GM12878 (cell line): ENCODE measurements around the gene CD2. TPM values are rescaled to one million over a fixed set of nuclear protein-coding genes. Genes with fewer than 3 reads are reported as not detected.

ENCODE experiments used
- ATAC-seq: fragments of 200-7000 bp; cut with Tn5 transposase; 3 replicates; pipeline ENCODE4 v1.9.1; 2020; ENCODE audit warnings: mild to moderate bottlenecking, moderate library complexity
- BruUV-seq: library from RNA; stranded (reverse); fragments of 400-500 nt; replicated peaks from 2 replicates; lab custom pipeline; 2021; lab: Mats Ljungman, UMichigan
- CTCF ChIA-PET: fragments of 300-600 bp; sonication (Branson Sonifier 250); formaldehyde crosslinking; extraction: SDS; loops from one replicate; lab custom pipeline; 2021; ENCODE audit warnings: inconsistent platforms; lab: Yijun Ruan, JAX
- POLR2A ChIA-PET: fragments of 350-600 bp; formaldehyde crosslinking; extraction: SDS; loops from one replicate; lab custom pipeline; 2021; ENCODE audit warnings: inconsistent platforms; lab: Charles Lee
- RAD21 ChIA-PET: fragments of 300-600 bp; sonication (Branson Sonifier 250); formaldehyde crosslinking; loops from one replicate; lab custom pipeline; 2023; ENCODE audit warnings: antibody characterized with exemption; ENCODE audit not compliant: unreplicated experiment; lab: Charles Lee
- SMC1A ChIA-PET: fragments of 300-600 bp; sonication (Branson Sonifier 250); formaldehyde crosslinking; loops from one replicate; lab custom pipeline; 2023; ENCODE audit not compliant: unreplicated experiment, uncharacterized antibody; lab: Charles Lee
- DNase-seq: peaks from one replicate; pipeline ENCODE4 v3.0.0-alpha.2; 2011; ENCODE audit warnings: low read depth, low spot score
- FAIRE-seq: peaks from 3 replicates; lab custom pipeline; 2011; peaks lifted over from hg19 to GRCh38; lab: Jason Lieb, UNC
- H2AFZ ChIP-seq: 2 replicates; pipeline ENCODE4 v1.6.0; 2011; ENCODE audit warnings: low read depth, low read length, control low read depth; ENCODE audit not compliant: control insufficient read depth
- H3K27ac ChIP-seq: 2 replicates; pipeline ENCODE4 v1.5.1; 2011; ENCODE audit warnings: control low read depth; ENCODE audit not compliant: control insufficient read depth, insufficient read depth
- H3K27me3 ChIP-seq, 2 experiments: replicated peaks in 1 of 2; 2 replicates each; pipeline versions ENCODE4 v1.6.0 to v1.6.1; 2011; ENCODE audit warnings: low read length in 1 of 2; ENCODE audit not compliant: control insufficient read depth in 2 of 2, insufficient read depth in 2 of 2
- H3K36me3 ChIP-seq, 2 experiments: 2 replicates each; pipeline ENCODE4 v1.5.1; 2011; ENCODE audit warnings: low read length in 1 of 2; ENCODE audit not compliant: control insufficient read depth in 2 of 2, insufficient read depth in 2 of 2
- H3K4me1 ChIP-seq: 2 replicates; pipeline ENCODE4 v1.6.1; 2011; ENCODE audit warnings: mild to moderate bottlenecking, low read length, moderate library complexity, mixed read lengths; ENCODE audit not compliant: control insufficient read depth, insufficient read depth
- H3K4me2 ChIP-seq: 2 replicates; pipeline ENCODE4 v1.6.0; 2011; ENCODE audit warnings: control low read depth; ENCODE audit not compliant: control insufficient read depth, insufficient read depth
- H3K4me3 ChIP-seq: fragments of 200-600 bp; sonication (generic); 2 replicates; pipeline ENCODE4 v1.5.1; 2016
- H3K79me2 ChIP-seq: 2 replicates; pipeline ENCODE4 v1.6.0; 2011; ENCODE audit warnings: low read length; ENCODE audit not compliant: control insufficient read depth, insufficient read depth
- H3K9ac ChIP-seq: 2 replicates; pipeline ENCODE4 v1.8.0; 2011; ENCODE audit warnings: low read length, control low read depth, mixed read lengths; ENCODE audit not compliant: control insufficient read depth, insufficient read depth
- H3K9me3 ChIP-seq: replicated peaks from 3 replicates; pipeline ENCODE4 v1.5.1; 2011; ENCODE audit warnings: mild to moderate bottlenecking, low read length; ENCODE audit not compliant: control insufficient read depth, insufficient read depth
- H4K20me1 ChIP-seq: 2 replicates; pipeline ENCODE4 v1.6.0; 2011; ENCODE audit not compliant: control insufficient read depth, insufficient read depth
- LARP7 ChIP-seq: fragments of 450-650 bp; IDR thresholded peaks from 2 replicates; pipeline ENCODE4 v1.6.1; 2017; ENCODE audit warnings: mild to moderate bottlenecking
- POLR2A ChIP-seq: IDR thresholded peaks from 2 replicates; pipeline ENCODE4 v1.6.1; 2011; ENCODE audit warnings: low read depth, mild to moderate bottlenecking, low read length
- RELA ChIP-seq: fragments of 450-650 bp; IDR thresholded peaks from 2 replicates; pipeline ENCODE4 v1.8.0; 2014; ENCODE audit warnings: borderline replicate concordance; ENCODE audit not compliant: partially characterized antibody
- TCF7 ChIP-seq: IDR thresholded peaks from 2 replicates; pipeline ENCODE4 v1.6.1; 2014; ENCODE audit warnings: antibody characterized with exemption, borderline replicate concordance
- WGBS: methylation state at CpG from one replicate; pipeline ENCODE4 v1.1.6; 2016; ENCODE audit warnings: low lambda C conversion rate; ENCODE audit not compliant: insufficient replicate concordance, insufficient coverage; ENCODE audit errors: missing lambda C conversion rate; 5-methylcytosine and 5-hydroxymethylcytosine counted together
- in situ Hi-C: fragments of 300-500 bp; cut with MboI; formaldehyde crosslinking; loops from 9 replicates; pipeline ENCODE4 v1.14.3; 2018; ENCODE audit warnings: mixed read lengths
- intact Hi-C: fragments of 100-400 bp; cut with micrococcal nuclease; formaldehyde crosslinking; loops from one replicate; pipeline ENCODE4 v1.14.2; 2022; ENCODE audit not compliant: unreplicated experiment
- polyA plus RNA-seq, 11 experiments: library from polyadenylated mRNA; depleted of rRNA in 4 of 11; unstranded in 6 of 11; stranded (reverse) in 5 of 11; fragments of >200 nt; fragmentation: Nextera tagmentation in 4 of 11; fragmentation: Illumina TruSeq in 1 of 11; extraction: Ambion mirVana in 4 of 11; extraction: Trizol in 1 of 11; gene quantifications; 1 replicate in 1 of 11; 2 replicates in 10 of 11; pipeline versions ENCODE4 v1.2.1 to v1.2.3, GENCODE V29; 2011 to 2016; ENCODE audit warnings: inconsistent platforms in 2 of 11, missing spikeins in 2 of 11, low read depth in 1 of 11
- total RNA-seq, 4 experiments: library from RNA; depleted of rRNA in 3 of 4; stranded (reverse); fragments of >200 nt in 3 of 4; fragmentation: Illumina TruSeq in 1 of 4; extraction: Trizol in 1 of 4; gene quantifications; 2 replicates each; pipeline versions ENCODE4 v1.2.1 to v1.2.3, GENCODE V29; 2013 to 2021
- TF ChIP-seq, protein P1 (sequence below): fragments of 450-650 bp; IDR thresholded peaks from 2 replicates; pipeline ENCODE4 v1.6.1; 2017; ENCODE audit warnings: mild to moderate bottlenecking

CD2 gene
- total and polyA plus RNA-seq, 10 of the 15 experiments (the other 5 are each of a cell fraction or from before 2014, with no cell fraction given), result 0.15 to 4.3 (median 2.8) TPM

DNA sequence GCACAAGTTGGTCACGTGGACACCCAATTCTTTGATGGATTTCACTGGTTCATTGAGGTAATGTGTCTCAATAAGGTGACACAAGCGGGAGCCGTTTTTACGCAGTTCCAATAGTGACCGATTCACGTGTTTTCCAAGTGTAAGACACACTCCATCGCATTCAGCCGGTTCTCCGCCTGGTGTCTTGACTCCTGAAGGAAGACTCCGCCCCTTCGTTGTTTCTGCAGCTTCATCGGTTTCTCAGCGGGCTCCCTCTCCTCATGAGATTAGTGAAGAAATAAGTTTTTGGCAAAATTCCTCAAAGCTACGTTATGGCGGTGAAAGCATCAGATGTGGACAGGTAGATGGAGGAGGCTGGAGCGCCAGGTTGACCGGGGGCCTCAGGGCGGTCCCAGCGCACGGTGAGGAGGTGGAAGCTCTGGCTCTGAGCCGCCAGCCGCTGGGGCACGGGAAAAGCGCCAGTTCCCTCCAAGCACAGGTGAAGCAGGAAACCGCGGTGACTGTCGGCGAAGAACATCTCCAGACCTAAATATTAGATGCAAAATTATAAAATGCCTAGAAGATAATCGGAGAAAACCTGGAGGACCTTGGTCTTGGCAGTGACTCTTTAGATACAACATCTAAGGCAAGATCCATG, 21.0 kb downstream of the CD2 start:
- WGBS, result 79% methylated on average over 29 of the region's 29 CpGs
- in situ Hi-C loops, result no loop called here
- no peaks in the 10 kb centered on the region for H3K79me2 ChIP-seq
- ATAC-seq (no peak), DNase-seq (no peak)
- H3K36me3 ChIP-seq, result no peaks in the 10 kb centered on the region
- no peak overlapping the region for H3K4me3 ChIP-seq
- intact Hi-C loops, result no loop called here
- no peak overlapping the region for H3K9ac ChIP-seq
- ChIA-PET SMC1A (interaction anchor here (1.4 kb wide), 1 partner anchor 10 kb away, joined by 5 read pairs; no protein-coding TSS in a partner anchor), CTCF (interaction anchor here (12.8 kb wide), 1 partner anchor 35 kb away, joined by 120 read pairs; no protein-coding TSS in a partner anchor), RAD21 (no interaction called here)
- peaks cover 11% of the 10 kb centered on the region; the same call in 1 of the 2 replicates for H3K4me1 ChIP-seq
- H2AFZ ChIP-seq, result no peak overlapping the region
- BruUV-seq, result no TSS peak
- TF ChIP-seq LARP7 (no peak), POLR2A (no peak), TCF7 (no peak), RELA (no peak)
- TF ChIP-seq, protein P1, sequence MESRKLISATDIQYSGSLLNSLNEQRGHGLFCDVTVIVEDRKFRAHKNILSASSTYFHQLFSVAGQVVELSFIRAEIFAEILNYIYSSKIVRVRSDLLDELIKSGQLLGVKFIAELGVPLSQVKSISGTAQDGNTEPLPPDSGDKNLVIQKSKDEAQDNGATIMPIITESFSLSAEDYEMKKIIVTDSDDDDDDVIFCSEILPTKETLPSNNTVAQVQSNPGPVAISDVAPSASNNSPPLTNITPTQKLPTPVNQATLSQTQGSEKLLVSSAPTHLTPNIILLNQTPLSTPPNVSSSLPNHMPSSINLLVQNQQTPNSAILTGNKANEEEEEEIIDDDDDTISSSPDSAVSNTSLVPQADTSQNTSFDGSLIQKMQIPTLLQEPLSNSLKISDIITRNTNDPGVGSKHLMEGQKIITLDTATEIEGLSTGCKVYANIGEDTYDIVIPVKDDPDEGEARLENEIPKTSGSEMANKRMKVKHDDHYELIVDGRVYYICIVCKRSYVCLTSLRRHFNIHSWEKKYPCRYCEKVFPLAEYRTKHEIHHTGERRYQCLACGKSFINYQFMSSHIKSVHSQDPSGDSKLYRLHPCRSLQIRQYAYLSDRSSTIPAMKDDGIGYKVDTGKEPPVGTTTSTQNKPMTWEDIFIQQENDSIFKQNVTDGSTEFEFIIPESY, result 0 out of 2 replicates have a peak, but pooled peaks have one; percentile 24
- TF ChIP-seq, all 136 proteins: peak for 1
- FAIRE-seq, result no peak
- H4K20me1 ChIP-seq, result no peaks in the 10 kb centered on the region
- H3K27me3 ChIP-seq, result no peaks in the 10 kb centered on the region
- H3K9me3 ChIP-seq, result no peaks in the 10 kb centered on the region; the same call in 1 of the 3 replicates
- no peak overlapping the region for H3K27ac ChIP-seq
- POLR2A ChIA-PET, result no interaction called here
- H3K4me2 ChIP-seq, result no peak overlapping the region
